K562 (cell line): ENCODE measurements around the gene ITPR1. TPM values are rescaled to one million over a fixed set of nuclear protein-coding genes. Genes with fewer than 3 reads are reported as not detected.

Experiments used
- SREBF1 ChIP-seq: fragments of 150-350 bp; IDR thresholded peaks from 2 replicates; pipeline ENCODE4 v1.6.1; 2014; ENCODE audit warnings: antibody characterized with exemption, low read depth, low read length, borderline replicate concordance
- ZBTB1 ChIP-seq: sonication (generic); formaldehyde crosslinking; IDR thresholded peaks from 2 replicates; pipeline ENCODE4 v1.8.1; 2023; ENCODE audit warnings: missing genetic modification reagents, low read depth, mild to moderate bottlenecking, borderline replicate concordance
- ZFP1 ChIP-seq: fragments of 450-650 bp; formaldehyde crosslinking; IDR thresholded peaks from 2 replicates; pipeline ENCODE4 v1.4.0; 2020; ENCODE audit warnings: mild to moderate bottlenecking, mixed read lengths
- ZNF274 ChIP-seq: IDR thresholded peaks from 2 replicates; pipeline ENCODE4 v1.6.1; 2011; ENCODE audit warnings: low read depth, mild to moderate bottlenecking, low read length, moderate library complexity, borderline replicate concordance
- ZNF354B ChIP-seq: fragments of 250-450 bp; sonication (Bioruptor Pico); IDR thresholded peaks from 2 replicates; pipeline ENCODE4 v1.4.0; 2020
- polyA plus RNA-seq, 8 experiments: library from polyadenylated mRNA; depleted of rRNA in 4 of 8; stranded (reverse) in 5 of 8; unstranded in 3 of 8; fragments of >200 nt; fragmentation: Nextera tagmentation in 2 of 8; fragmentation: Illumina TruSeq in 1 of 8; extraction: Ambion mirVana in 2 of 8; extraction: Trizol in 1 of 8; gene quantifications; 2 replicates each; pipeline versions ENCODE4 v1.2.1 to v1.2.3, GENCODE V29; 2011 to 2014; ENCODE audit warnings: inconsistent platforms in 1 of 8, missing spikeins in 1 of 8
- total RNA-seq, 7 experiments: library from RNA; depleted of rRNA in 6 of 7; stranded (reverse); fragments of >200 nt in 6 of 7; fragmentation: Illumina TruSeq in 2 of 7; extraction: Trizol in 2 of 7; gene quantifications; 2 replicates each; pipeline versions ENCODE4 v1.2.1 to v1.2.3, GENCODE V29; 2011 to 2021; ENCODE audit warnings: low replicate concordance in 1 of 7
- TF ChIP-seq, protein P1 (sequence below): fragments of 450-650 bp; formaldehyde crosslinking; IDR thresholded peaks from 2 replicates; pipeline ENCODE4 v1.4.0; 2020; ENCODE audit warnings: mild to moderate bottlenecking, moderate library complexity
- TF ChIP-seq, protein P2 (sequence below): fragments of 250-450 bp; sonication (Bioruptor Pico); IDR thresholded peaks from 2 replicates; pipeline ENCODE4 v1.8.0; 2021; ENCODE audit warnings: moderate library complexity, mild to moderate bottlenecking, inconsistent platforms
- TF ChIP-seq, protein P3 (sequence below): sonication (generic); formaldehyde crosslinking; IDR thresholded peaks from 2 replicates; pipeline ENCODE4 v1.8.0; 2022; ENCODE audit warnings: missing genetic modification reagents, mild to moderate bottlenecking, borderline replicate concordance
- TF ChIP-seq, protein P4 (sequence below): sonication (generic); formaldehyde crosslinking; IDR thresholded peaks from 2 replicates; pipeline ENCODE4 v1.8.0; 2023; ENCODE audit warnings: mild to moderate bottlenecking, missing genetic modification reagents

The ITPR1 gene
- total and polyA plus RNA-seq, 9 of the 15 experiments (the other 6 are each of a cell fraction or from before 2014, with no cell fraction given): 22.4 to 40.0 (median 27.4) TPM

GRCh38 chr3:4814904-4815574 lies 321.9 kb downstream of the ITPR1 start (continued):
- TF ChIP-seq, protein P1, sequence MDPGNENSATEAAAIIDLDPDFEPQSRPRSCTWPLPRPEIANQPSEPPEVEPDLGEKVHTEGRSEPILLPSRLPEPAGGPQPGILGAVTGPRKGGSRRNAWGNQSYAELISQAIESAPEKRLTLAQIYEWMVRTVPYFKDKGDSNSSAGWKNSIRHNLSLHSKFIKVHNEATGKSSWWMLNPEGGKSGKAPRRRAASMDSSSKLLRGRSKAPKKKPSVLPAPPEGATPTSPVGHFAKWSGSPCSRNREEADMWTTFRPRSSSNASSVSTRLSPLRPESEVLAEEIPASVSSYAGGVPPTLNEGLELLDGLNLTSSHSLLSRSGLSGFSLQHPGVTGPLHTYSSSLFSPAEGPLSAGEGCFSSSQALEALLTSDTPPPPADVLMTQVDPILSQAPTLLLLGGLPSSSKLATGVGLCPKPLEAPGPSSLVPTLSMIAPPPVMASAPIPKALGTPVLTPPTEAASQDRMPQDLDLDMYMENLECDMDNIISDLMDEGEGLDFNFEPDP (CRISPR knock-in tag): no peak
- TF ChIP-seq, protein P2, sequence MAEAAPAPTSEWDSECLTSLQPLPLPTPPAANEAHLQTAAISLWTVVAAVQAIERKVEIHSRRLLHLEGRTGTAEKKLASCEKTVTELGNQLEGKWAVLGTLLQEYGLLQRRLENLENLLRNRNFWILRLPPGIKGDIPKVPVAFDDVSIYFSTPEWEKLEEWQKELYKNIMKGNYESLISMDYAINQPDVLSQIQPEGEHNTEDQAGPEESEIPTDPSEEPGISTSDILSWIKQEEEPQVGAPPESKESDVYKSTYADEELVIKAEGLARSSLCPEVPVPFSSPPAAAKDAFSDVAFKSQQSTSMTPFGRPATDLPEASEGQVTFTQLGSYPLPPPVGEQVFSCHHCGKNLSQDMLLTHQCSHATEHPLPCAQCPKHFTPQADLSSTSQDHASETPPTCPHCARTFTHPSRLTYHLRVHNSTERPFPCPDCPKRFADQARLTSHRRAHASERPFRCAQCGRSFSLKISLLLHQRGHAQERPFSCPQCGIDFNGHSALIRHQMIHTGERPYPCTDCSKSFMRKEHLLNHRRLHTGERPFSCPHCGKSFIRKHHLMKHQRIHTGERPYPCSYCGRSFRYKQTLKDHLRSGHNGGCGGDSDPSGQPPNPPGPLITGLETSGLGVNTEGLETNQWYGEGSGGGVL (CRISPR knock-in tag): no peak; the same call in none of the 2 replicates
- no peak for TF ChIP-seq ZBTB1
- TF ChIP-seq ZNF354B (CRISPR knock-in tag): no peak; the same call in 1 of the 2 replicates
- TF ChIP-seq ZNF274: no peak
- TF ChIP-seq, protein P3, sequence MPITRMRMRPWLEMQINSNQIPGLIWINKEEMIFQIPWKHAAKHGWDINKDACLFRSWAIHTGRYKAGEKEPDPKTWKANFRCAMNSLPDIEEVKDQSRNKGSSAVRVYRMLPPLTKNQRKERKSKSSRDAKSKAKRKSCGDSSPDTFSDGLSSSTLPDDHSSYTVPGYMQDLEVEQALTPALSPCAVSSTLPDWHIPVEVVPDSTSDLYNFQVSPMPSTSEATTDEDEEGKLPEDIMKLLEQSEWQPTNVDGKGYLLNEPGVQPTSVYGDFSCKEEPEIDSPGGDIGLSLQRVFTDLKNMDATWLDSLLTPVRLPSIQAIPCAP (CRISPR knock-in tag): no peak
- TF ChIP-seq SREBF1: no peak
- TF ChIP-seq ZFP1 (CRISPR knock-in tag): 0 out of 2 replicates have a peak, but pooled peaks have one; percentile 50
- TF ChIP-seq, protein P4, sequence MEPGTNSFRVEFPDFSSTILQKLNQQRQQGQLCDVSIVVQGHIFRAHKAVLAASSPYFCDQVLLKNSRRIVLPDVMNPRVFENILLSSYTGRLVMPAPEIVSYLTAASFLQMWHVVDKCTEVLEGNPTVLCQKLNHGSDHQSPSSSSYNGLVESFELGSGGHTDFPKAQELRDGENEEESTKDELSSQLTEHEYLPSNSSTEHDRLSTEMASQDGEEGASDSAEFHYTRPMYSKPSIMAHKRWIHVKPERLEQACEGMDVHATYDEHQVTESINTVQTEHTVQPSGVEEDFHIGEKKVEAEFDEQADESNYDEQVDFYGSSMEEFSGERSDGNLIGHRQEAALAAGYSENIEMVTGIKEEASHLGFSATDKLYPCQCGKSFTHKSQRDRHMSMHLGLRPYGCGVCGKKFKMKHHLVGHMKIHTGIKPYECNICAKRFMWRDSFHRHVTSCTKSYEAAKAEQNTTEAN (CRISPR knock-in tag): no peak
